CD4-positive, alpha-beta memory T cell (primary cell): ENCODE results near the gene HBA1. TPM values are rescaled to one million over a fixed set of nuclear protein-coding genes. Genes with fewer than 3 reads are reported as not detected.
"Not testable (repeated sequence)": the region's sequence is repeated elsewhere in the genome, so short reads cannot be mapped to it uniquely, and the experiment has no call there.

ENCODE experiments used
- CTCF ChIA-PET: fragments of 350-600 bp; sonication (Branson Sonifier 250); formaldehyde crosslinking; loops from one replicate; lab custom pipeline; 2021; ENCODE audit warnings: inconsistent platforms; ENCODE audit not compliant: partially characterized antibody; lab: Charles Lee
- POLR2A ChIA-PET: fragments of 350-600 bp; sonication (Branson Sonifier 250); formaldehyde crosslinking; loops from one replicate; lab custom pipeline; 2021; ENCODE audit not compliant: partially characterized antibody; lab: Charles Lee
- DNase-seq, 5 donors: peaks; one replicate each; pipeline versions ENCODE4 v3.0.0 to v3.0.0-alpha.2; 2020 to 2022; ENCODE audit warnings: mixed read lengths in 1 of 5
- H3K27ac ChIP-seq: one replicate; pipeline ENCODE4 v1.7.0; 2013; ENCODE audit warnings: low read depth, low read length
- H3K27me3 ChIP-seq: 2 replicates; pipeline ENCODE4 v1.7.0; 2013; ENCODE audit warnings: mild to moderate bottlenecking, low read length, moderate library complexity; ENCODE audit not compliant: insufficient read depth
- H3K36me3 ChIP-seq: 2 replicates; pipeline ENCODE4 v1.7.0; 2013; ENCODE audit warnings: mild to moderate bottlenecking, low read length, moderate library complexity; ENCODE audit not compliant: insufficient read depth
- H3K4me1 ChIP-seq: 2 replicates; pipeline ENCODE4 v1.7.0; 2013; ENCODE audit warnings: mild to moderate bottlenecking, low read length, moderate library complexity; ENCODE audit not compliant: insufficient read depth
- H3K4me3 ChIP-seq, 2 donors: one replicate each; pipeline ENCODE4 v1.7.0; 2013; ENCODE audit warnings: low read length in 2 of 2, mild to moderate bottlenecking in 1 of 2
- H3K9me3 ChIP-seq, 2 donors: one replicate each; pipeline ENCODE4 v1.7.0; 2013; ENCODE audit warnings: low read length in 2 of 2, control low read depth in 1 of 2; ENCODE audit not compliant: control insufficient read depth in 1 of 2
- H3K27ac Mint-ChIP-seq, 7 donors: one replicate each; pipeline ENCODE4 v1.8.0; 2020 to 2021; ENCODE audit warnings: mixed read lengths in 7 of 7, mild to moderate bottlenecking in 6 of 7, inconsistent platforms in 3 of 7, moderate library complexity in 3 of 7
- H3K27me3 Mint-ChIP-seq, 2 donors: one replicate each; pipeline ENCODE4 v1.8.0; 2020 to 2021; ENCODE audit warnings: mixed read lengths in 2 of 2
- H3K36me3 Mint-ChIP-seq, 2 donors: one replicate each; pipeline ENCODE4 v1.8.0; 2020 to 2021; ENCODE audit warnings: mixed read lengths in 2 of 2, inconsistent platforms in 1 of 2, mild to moderate bottlenecking in 1 of 2
- H3K4me1 Mint-ChIP-seq, 4 donors: one replicate each; pipeline ENCODE4 v1.8.0; 2020 to 2021; ENCODE audit warnings: mixed read lengths in 4 of 4, mild to moderate bottlenecking in 1 of 4
- H3K4me3 Mint-ChIP-seq, 8 donors: one replicate each; pipeline ENCODE4 v1.8.0; 2020 to 2021; ENCODE audit warnings: mixed read lengths in 8 of 8, mild to moderate bottlenecking in 7 of 8, moderate library complexity in 6 of 8, inconsistent platforms in 3 of 8
- H3K9me3 Mint-ChIP-seq, 8 donors: one replicate each; pipeline ENCODE4 v1.8.0; 2020 to 2021; ENCODE audit warnings: mixed read lengths in 8 of 8, mild to moderate bottlenecking in 5 of 8, inconsistent platforms in 3 of 8, moderate library complexity in 1 of 8
- intact Hi-C: fragments of 100-400 bp; cut with micrococcal nuclease; formaldehyde crosslinking; loops from one replicate; pipeline ENCODE4 v1.15.1; 2023
- polyA plus RNA-seq, 2 donors: library from polyadenylated mRNA; unstranded; fragments of 300-500 nt; fragmentation: Illumina TruSeq; gene quantifications; one replicate each; pipeline ENCODE4 v1.2.3, GENCODE V29; 2021
- total RNA-seq, 2 experiments: library from RNA; stranded (reverse); gene quantifications; one replicate each; pipeline ENCODE4 v1.2.3, GENCODE V29; 2021

HBA1 gene
- total and polyA plus RNA-seq, 4 experiments from 2014 or later: 0.76 TPM; not detected in 3

DNA sequence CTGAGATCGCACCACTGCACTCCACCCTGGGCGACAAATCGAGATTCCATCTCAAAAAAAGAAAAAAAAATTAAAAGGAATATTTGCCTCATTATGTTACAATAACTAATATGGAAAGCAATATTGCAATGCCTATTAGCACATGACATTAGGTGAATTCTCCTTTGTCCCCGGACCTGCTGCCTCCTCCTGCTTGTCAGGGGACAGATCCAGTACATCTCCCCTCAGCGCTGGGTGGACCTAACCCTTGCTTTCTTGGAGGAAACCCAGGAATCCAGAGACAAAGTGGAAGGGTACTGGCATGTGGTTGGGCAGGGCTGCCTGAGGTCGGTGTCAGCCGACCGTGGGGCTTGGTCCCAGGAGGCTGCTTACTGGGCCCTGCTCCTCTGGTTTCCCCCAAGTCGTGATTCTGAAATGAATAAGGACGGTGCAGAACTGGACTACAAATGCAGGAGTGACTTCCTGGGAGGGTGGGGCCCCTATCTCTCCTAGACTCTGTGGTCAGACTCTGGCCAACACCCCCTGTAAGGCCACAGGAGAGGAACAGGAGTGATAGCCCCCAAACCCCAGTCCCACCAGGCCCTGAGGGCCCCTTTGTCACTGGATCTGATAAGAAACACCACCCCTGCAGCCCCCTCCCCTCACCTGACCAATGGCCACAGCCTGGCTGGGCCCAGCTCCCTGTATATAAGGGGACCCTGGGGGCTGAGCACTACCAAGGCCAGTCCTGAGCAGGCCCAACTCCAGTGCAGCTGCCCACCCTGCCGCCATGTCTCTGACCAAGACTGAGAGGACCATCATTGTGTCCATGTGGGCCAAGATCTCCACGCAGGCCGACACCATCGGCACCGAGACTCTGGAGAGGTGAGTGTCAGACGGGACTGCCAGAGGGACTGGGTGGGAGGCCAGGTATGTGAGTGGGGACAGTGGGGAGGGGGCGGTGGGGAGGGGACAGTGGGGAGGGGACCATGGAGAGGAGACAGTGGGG, 24.0 kb upstream of the HBA1 start, which contains the start of gene HBZ:
TSS of gene HBZ (plus strand) at position 504 of the 988 bp plus-strand sequence. CDS start at position 770, 266 bp downstream.
- intact Hi-C loops: no loop called here
- Histone ChIP-seq H3K36me3 (no peaks in the 10 kb centered on the region), H3K27me3 (peaks cover 7% of the 10 kb centered on the region), H3K9me3 (no peaks in the 10 kb centered on the region), H3K27ac (no peak within 1 kb of the TSS), H3K4me3 (no peak within 1 kb of the TSS), H3K4me1 (peaks cover 9% of the 10 kb centered on the region)
- no peak for DNase-seq
- H3K27me3 Mint-ChIP-seq: peaks cover 16 to 25% of the 10 kb centered on the region in 2 donors
- no peaks in the 10 kb centered on the region for H3K36me3 Mint-ChIP-seq
- H3K9me3 Mint-ChIP-seq: peaks cover 0 to 2% (median 0%) of the 10 kb centered on the region in 8 donors
- CTCF ChIA-PET: no interaction called here
- H3K4me3 Mint-ChIP-seq: peak within 1 kb of the TSS in 2 of 8 donors; percentile 20 to 47
- peak within 1 kb of the TSS in 1 of 7 donors; percentile 17 for H3K27ac Mint-ChIP-seq
- POLR2A ChIA-PET: no interaction called here
- peaks cover 3 to 8% (median 6%) of the 10 kb centered on the region in 4 donors for H3K4me1 Mint-ChIP-seq

GRCh38 chr16:153129-153521, 23.4 kb upstream of the HBA1 start:
- H3K27me3 ChIP-seq, H3K36me3 Mint-ChIP-seq, H3K36me3 ChIP-seq, H3K9me3 ChIP-seq, H3K4me1 ChIP-seq, H3K9me3 Mint-ChIP-seq, CTCF ChIA-PET, H3K4me3 Mint-ChIP-seq, H3K27ac ChIP-seq, H3K4me1 Mint-ChIP-seq, POLR2A ChIA-PET, H3K4me3 ChIP-seq, H3K27ac Mint-ChIP-seq, DNase-seq, intact Hi-C loops: not testable (repeated sequence)
- H3K27me3 Mint-ChIP-seq: peaks cover 17 to 25% of the 10 kb centered on the region in 2 donors

DNA sequence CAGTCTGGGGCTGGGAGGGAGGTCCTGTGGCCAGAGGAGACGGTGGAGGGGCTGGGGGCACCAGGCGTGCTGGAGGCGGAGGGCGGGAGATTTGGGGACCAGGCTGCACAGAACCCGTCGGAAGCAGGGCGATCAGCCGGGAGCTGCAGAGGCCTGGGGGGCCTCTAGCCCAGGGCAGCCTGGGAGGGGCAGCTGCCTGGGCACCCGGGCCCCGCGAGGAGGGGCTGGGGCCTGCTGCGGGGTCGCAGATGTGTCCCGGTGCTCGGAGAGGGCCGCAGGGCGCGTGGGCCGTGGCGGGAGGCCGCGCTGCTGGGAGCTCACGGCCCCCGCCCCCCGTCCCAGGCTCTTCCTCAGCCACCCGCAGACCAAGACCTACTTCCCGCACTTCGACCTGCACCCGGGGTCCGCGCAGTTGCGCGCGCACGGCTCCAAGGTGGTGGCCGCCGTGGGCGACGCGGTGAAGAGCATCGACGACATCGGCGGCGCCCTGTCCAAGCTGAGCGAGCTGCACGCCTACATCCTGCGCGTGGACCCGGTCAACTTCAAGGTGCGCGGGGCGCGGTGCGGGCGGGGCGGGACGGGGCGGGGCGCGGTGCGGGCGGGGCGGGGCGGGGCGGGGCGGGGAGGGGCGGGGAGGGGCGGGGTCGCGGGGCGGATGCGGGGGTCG, 22.8 kb upstream of the HBA1 start:
- intact Hi-C loops, H3K9me3 ChIP-seq, H3K36me3 Mint-ChIP-seq, H3K27ac ChIP-seq, H3K9me3 Mint-ChIP-seq, H3K27me3 ChIP-seq, DNase-seq, H3K4me1 ChIP-seq, H3K4me1 Mint-ChIP-seq, CTCF ChIA-PET, H3K4me3 ChIP-seq, H3K36me3 ChIP-seq, POLR2A ChIA-PET, H3K4me3 Mint-ChIP-seq, H3K27ac Mint-ChIP-seq: not testable (repeated sequence)
- peaks cover 19 to 23% of the 10 kb centered on the region in 2 donors for H3K27me3 Mint-ChIP-seq

- Mint-ChIP-seq H3K27me3 (peaks cover 24 to 26% of the 10 kb centered on the region in 2 donors), H3K27ac (peak overlapping the region in 3 of 7 donors; percentile 30 to 70 (median 35)), H3K9me3 (peaks cover 0 to 2% (median 0%) of the 10 kb centered on the region in 8 donors), H3K4me3 (peak overlapping the region; percentile 42 to 85 (median 78)), H3K4me1 (peaks cover 3 to 8% (median 6%) of the 10 kb centered on the region in 4 donors), H3K36me3 (no peaks in the 10 kb centered on the region)
- Histone ChIP-seq H3K27me3 (peaks cover 7% of the 10 kb centered on the region), H3K9me3 (no peaks in the 10 kb centered on the region), H3K27ac (no peak overlapping the region), H3K4me3 (no peak overlapping the region), H3K4me1 (peaks cover 9% of the 10 kb centered on the region), H3K36me3 (no peaks in the 10 kb centered on the region)
- no peak for DNase-seq
- POLR2A ChIA-PET: interaction anchor here (0.5 kb wide), 1 partner anchor 13 kb away, joined by 4 read pairs; no protein-coding TSS in a partner anchor
- intact Hi-C loops: no loop called here
- CTCF ChIA-PET: no interaction called here
Measured at GRCh38 chr16:154217-155030, 22.1 kb upstream of the HBA1 start.

GRCh38 chr16:155031-155398, 21.5 kb upstream of the HBA1 start:
- intact Hi-C loops: no loop called here
- H3K9me3 ChIP-seq: no peaks in the 10 kb centered on the region
- ChIA-PET CTCF (no interaction called here), POLR2A (interaction anchor here (0.5 kb wide), 1 partner anchor 13 kb away, joined by 4 read pairs; no protein-coding TSS in a partner anchor)
- peaks cover 7% of the 10 kb centered on the region for H3K27me3 ChIP-seq
- peaks cover 3 to 8% (median 6%) of the 10 kb centered on the region in 4 donors for H3K4me1 Mint-ChIP-seq
- no peak overlapping the region for H3K4me3 ChIP-seq
- no peaks in the 10 kb centered on the region for H3K36me3 Mint-ChIP-seq
- no peak overlapping the region for H3K27ac ChIP-seq
- peaks cover 0 to 2% (median 0%) of the 10 kb centered on the region in 8 donors for H3K9me3 Mint-ChIP-seq
- H3K36me3 ChIP-seq: no peaks in the 10 kb centered on the region
- DNase-seq: no peak
- peak overlapping the region in 2 of 7 donors; percentile 13 to 35 for H3K27ac Mint-ChIP-seq
- peaks cover 9% of the 10 kb centered on the region for H3K4me1 ChIP-seq
- H3K27me3 Mint-ChIP-seq: peaks cover 26 to 27% of the 10 kb centered on the region in 2 donors
- H3K4me3 Mint-ChIP-seq: peak overlapping the region; percentile 42 to 85 (median 78)

GRCh38 chr16:159136-159849, 17.2 kb upstream of the HBA1 start:
- no peak overlapping the region for H3K4me3 ChIP-seq
- H3K9me3 ChIP-seq: no peaks in the 10 kb centered on the region
- CTCF ChIA-PET: no interaction called here
- Mint-ChIP-seq H3K9me3 (peaks cover 0 to 1% (median 0%) of the 10 kb centered on the region in 8 donors), H3K36me3 (no peaks in the 10 kb centered on the region), H3K4me3 (no peak overlapping the region), H3K27ac (no peak overlapping the region), H3K4me1 (peaks cover 3 to 8% (median 6%) of the 10 kb centered on the region in 4 donors), H3K27me3 (peaks cover 25 to 32% of the 10 kb centered on the region in 2 donors)
- intact Hi-C loops: no loop called here
- peaks cover 8% of the 10 kb centered on the region for H3K4me1 ChIP-seq
- no peak for DNase-seq
- peaks cover 7% of the 10 kb centered on the region for H3K27me3 ChIP-seq
- H3K36me3 ChIP-seq: no peaks in the 10 kb centered on the region
- H3K27ac ChIP-seq: no peak overlapping the region
- POLR2A ChIA-PET: interaction anchor here (0.7 kb wide), 1 partner anchor 8 kb away, joined by 5 read pairs; no protein-coding TSS in a partner anchor
